Liver (tissue), 9 donors: ENCODE measurements around the gene ADCY2. TPM values are rescaled to one million over a fixed set of nuclear protein-coding genes. Genes with fewer than 3 reads are reported as not detected.

Experiments
- DNase-seq: peaks from one replicate; pipeline ENCODE4 v3.0.0-alpha.2; 2017; ENCODE audit warnings: low spot score
- H3K27ac ChIP-seq, 2 donors: one replicate each; pipeline ENCODE4 v1.7.0; 2013; ENCODE audit warnings: inconsistent platforms in 2 of 2, low read length in 2 of 2, control low read depth in 1 of 2, low read depth in 1 of 2, mild to moderate bottlenecking in 1 of 2
- H3K27me3 ChIP-seq, 4 donors: one replicate each; pipeline versions ENCODE4 v1.6.1 to v1.7.0; 2013; ENCODE audit warnings: low read length in 3 of 4, inconsistent platforms in 1 of 4, mild to moderate bottlenecking in 1 of 4, moderate library complexity in 1 of 4; ENCODE audit not compliant: control insufficient read depth in 4 of 4, insufficient read depth in 4 of 4
- H3K36me3 ChIP-seq, 4 donors: one replicate each; pipeline versions ENCODE4 v1.6.1 to v1.7.0; 2013; ENCODE audit warnings: low read length in 3 of 4, mild to moderate bottlenecking in 3 of 4, low read depth in 1 of 4, moderate library complexity in 1 of 4; ENCODE audit not compliant: control insufficient read depth in 4 of 4, insufficient read depth in 3 of 4
- H3K4me1 ChIP-seq, 4 donors: one replicate each; pipeline versions ENCODE4 v1.6.1 to v1.7.0; 2013; ENCODE audit warnings: low read length in 3 of 4, mild to moderate bottlenecking in 3 of 4, moderate library complexity in 1 of 4; ENCODE audit not compliant: control insufficient read depth in 4 of 4, insufficient read depth in 4 of 4
- H3K4me3 ChIP-seq, 3 donors: one replicate each; pipeline versions ENCODE4 v1.6.1 to v1.7.0; 2013; ENCODE audit warnings: low read length in 3 of 3, control low read depth in 1 of 3, low read depth in 1 of 3, mild to moderate bottlenecking in 1 of 3
- H3K9ac ChIP-seq, 2 donors: one replicate each; pipeline ENCODE4 v1.7.0; 2013; ENCODE audit warnings: low read length in 2 of 2, mild to moderate bottlenecking in 2 of 2, moderate library complexity in 2 of 2, control low read depth in 1 of 2, low read depth in 1 of 2
- H3K9me3 ChIP-seq, 4 donors: one replicate each; pipeline versions ENCODE4 v1.6.1 to v1.7.0; 2013; ENCODE audit warnings: low read length in 3 of 4; ENCODE audit not compliant: control insufficient read depth in 4 of 4
- CTCF ChIP-seq: fragments of 150-350 bp; IDR thresholded peaks from 2 replicates; pipeline ENCODE4 v1.5.1; 2017; ENCODE audit warnings: improper control_type of control experiment, low read depth, low read length; ENCODE audit not compliant: missing input control
- EGR1 ChIP-seq, 2 donors: IDR thresholded peaks; 2 replicates each; pipeline ENCODE4 v1.6.1; 2016 to 2018; ENCODE audit warnings: antibody characterized with exemption in 2 of 2, low read depth in 2 of 2
- FOXA1 ChIP-seq: IDR thresholded peaks from 2 replicates; pipeline ENCODE4 v1.6.1; 2016; ENCODE audit warnings: antibody characterized with exemption
- FOXA2 ChIP-seq: IDR thresholded peaks from 2 replicates; pipeline ENCODE4 v1.6.1; 2016; ENCODE audit warnings: antibody characterized with exemption
- GABPA ChIP-seq, 2 donors: IDR thresholded peaks in 1 of 2; conservative IDR thresholded peaks in 1 of 2; 2 replicates each; pipeline ENCODE4 v1.6.1; 2016; ENCODE audit warnings: antibody characterized with exemption in 2 of 2, mild to moderate bottlenecking in 1 of 2, moderate library complexity in 1 of 2
- HNF4G ChIP-seq: IDR thresholded peaks from 2 replicates; pipeline ENCODE4 v1.6.1; 2016; ENCODE audit warnings: antibody characterized with exemption
- JUND ChIP-seq, 2 donors: IDR thresholded peaks; 2 replicates each; pipeline ENCODE4 v1.6.1; 2016; ENCODE audit warnings: antibody characterized with exemption in 2 of 2
- RAD21 ChIP-seq, 2 donors: IDR thresholded peaks; 2 replicates each; pipeline ENCODE4 v1.6.1; 2016; ENCODE audit warnings: antibody characterized with exemption in 2 of 2, mild to moderate bottlenecking in 2 of 2
- RXRA ChIP-seq, 2 donors: IDR thresholded peaks; 2 replicates each; pipeline ENCODE4 v1.6.1; 2017 to 2018; ENCODE audit warnings: antibody characterized with exemption in 2 of 2, mild to moderate bottlenecking in 1 of 2
- SP1 ChIP-seq: IDR thresholded peaks from 2 replicates; pipeline ENCODE4 v1.6.1; 2018; ENCODE audit warnings: antibody characterized with exemption, mild to moderate bottlenecking
- TAF1 ChIP-seq: conservative IDR thresholded peaks from 2 replicates; pipeline ENCODE4 v1.6.1; 2016; ENCODE audit warnings: antibody characterized with exemption, mild to moderate bottlenecking
- YY1 ChIP-seq: IDR thresholded peaks from 2 replicates; pipeline ENCODE4 v1.6.1; 2016; ENCODE audit warnings: antibody characterized with exemption, mild to moderate bottlenecking
- ZBTB33 ChIP-seq: IDR thresholded peaks from 2 replicates; pipeline ENCODE4 v1.6.1; 2016; ENCODE audit warnings: antibody characterized with exemption
- WGBS: extraction: QIAGEN DNeasy Blood & Tissue Kit; methylation state at CpG from one replicate; pipeline ENCODE4 v1.1.7; 2013; 5-methylcytosine and 5-hydroxymethylcytosine counted together
- polyA plus RNA-seq, 2 donors: library from polyadenylated mRNA; stranded (reverse) in 1 of 2; unstranded in 1 of 2; fragments of 200-250 nt in 1 of 2; fragments of >200 nt in 1 of 2; fragmentation: Nextera tagmentation in 1 of 2; extraction: Ambion mirVana in 1 of 2; gene quantifications; one replicate each; pipeline versions ENCODE4 v1.2.1 to v1.2.3, GENCODE V29; 2013 to 2015
- total RNA-seq, 2 donors: library from RNA; depleted of rRNA; stranded (reverse); fragments of >200 nt; gene quantifications; one replicate each; pipeline ENCODE4 v1.2.3, GENCODE V29; 2014
- TF ChIP-seq, protein P1 (sequence below): IDR thresholded peaks from 2 replicates; pipeline ENCODE4 v1.6.1; 2016; ENCODE audit warnings: antibody characterized with exemption
- TF ChIP-seq, protein P2 (sequence below): IDR thresholded peaks from 2 replicates; pipeline ENCODE4 v1.6.1; 2016; ENCODE audit warnings: antibody characterized with exemption
- donor health status: healthy.
- donor health status: healthy.
- donor health status: healthy.
- donor health status: healthy.
- donor health status: healthy.

The ADCY2 gene
- total and polyA plus RNA-seq, 4 donors = not detected

DNA sequence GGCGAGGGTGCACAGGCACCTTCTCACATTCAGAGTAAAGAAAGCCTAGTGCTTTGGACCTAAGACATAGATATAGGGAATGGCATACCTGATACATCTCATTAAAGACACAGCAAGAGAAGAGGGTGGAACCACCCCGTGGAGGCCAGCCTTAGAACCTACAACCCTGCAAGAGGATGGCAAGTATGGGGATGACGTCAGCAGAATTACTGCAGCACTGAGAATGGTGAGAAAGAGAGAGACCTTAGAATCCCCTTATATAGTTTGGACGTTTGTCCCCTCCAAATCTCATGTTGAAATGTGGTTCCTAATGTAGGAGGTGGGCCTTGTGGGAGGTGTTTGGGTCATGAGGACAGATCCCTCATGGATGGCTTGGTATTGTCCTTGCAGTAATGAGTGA lies 28.2 kb upstream of the ADCY2 start:
- Histone ChIP-seq H3K36me3 (no peaks in the 10 kb centered on the region), H3K27ac (no peak overlapping the region), H3K4me1 (no peaks in the 10 kb centered on the region), H3K9ac (no peak overlapping the region), H3K4me3 (no peak overlapping the region), H3K27me3 (peaks cover 0 to 3% (median 0%) of the 10 kb centered on the region in 4 donors), H3K9me3 (no peaks in the 10 kb centered on the region)
- DNase-seq = no peak
- no peak for TF ChIP-seq JUND (IDR thresholded peaks at IDR 0.05)
- TF ChIP-seq CTCF = no peak
- TF ChIP-seq RXRA (IDR thresholded peaks at IDR 0.05) = no peak
- no peak for TF ChIP-seq FOXA2
- TF ChIP-seq, protein P1, sequence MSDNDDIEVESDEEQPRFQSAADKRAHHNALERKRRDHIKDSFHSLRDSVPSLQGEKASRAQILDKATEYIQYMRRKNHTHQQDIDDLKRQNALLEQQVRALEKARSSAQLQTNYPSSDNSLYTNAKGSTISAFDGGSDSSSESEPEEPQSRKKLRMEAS = no peak
- TF ChIP-seq RAD21 (IDR thresholded peaks at IDR 0.05) = no peak
- no peak for TF ChIP-seq YY1
- no peak for TF ChIP-seq EGR1 (IDR thresholded peaks at IDR 0.05; ENCODE audit: low read depth in 2 of 2)
- TF ChIP-seq TAF1 = no peak
- TF ChIP-seq, protein P2, sequence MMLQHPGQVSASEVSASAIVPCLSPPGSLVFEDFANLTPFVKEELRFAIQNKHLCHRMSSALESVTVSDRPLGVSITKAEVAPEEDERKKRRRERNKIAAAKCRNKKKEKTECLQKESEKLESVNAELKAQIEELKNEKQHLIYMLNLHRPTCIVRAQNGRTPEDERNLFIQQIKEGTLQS = no peak
- TF ChIP-seq GABPA (IDR thresholded peaks at IDR 0.05 in 1 of 2, conservative IDR thresholded peaks at IDR 0.05 in 1 of 2) = no peak
- WGBS = 51% methylated on average over 4 of the region's 4 CpGs

DNA sequence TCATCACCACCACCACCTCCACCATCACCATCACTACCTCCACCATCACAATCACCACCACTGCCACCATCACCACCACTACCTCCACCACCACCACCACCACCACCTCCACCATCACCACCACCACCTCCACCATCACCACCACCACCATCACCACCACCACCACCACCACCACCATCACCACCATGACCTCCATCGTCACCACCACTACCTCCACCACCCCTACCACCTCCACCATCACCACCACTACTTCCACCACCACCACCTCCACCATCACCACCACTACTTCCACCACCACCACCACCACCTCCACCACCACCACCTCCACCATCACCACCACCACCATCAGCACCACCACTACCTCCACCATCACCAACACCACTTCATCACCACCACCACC lies 23.5 kb upstream of the ADCY2 start:
- Histone ChIP-seq H3K4me1 (no peaks in the 10 kb centered on the region), H3K4me3 (no peak overlapping the region), H3K27me3 (peaks cover 0 to 2% (median 0%) of the 10 kb centered on the region in 4 donors), H3K36me3 (no peaks in the 10 kb centered on the region), H3K27ac (no peak overlapping the region), H3K9ac (no peak overlapping the region), H3K9me3 (no peaks in the 10 kb centered on the region)
- no peak for DNase-seq
- TF ChIP-seq TAF1 = no peak
- TF ChIP-seq ZBTB33 = no peak
- TF ChIP-seq YY1 = no peak
- TF ChIP-seq EGR1 (IDR thresholded peaks at IDR 0.05; ENCODE audit: low read depth in 2 of 2) = no peak
- no peak for TF ChIP-seq HNF4G
- TF ChIP-seq, protein P2 = no peak
- no peak for TF ChIP-seq JUND (IDR thresholded peaks at IDR 0.05)
- no peak for TF ChIP-seq FOXA2
- no peak for TF ChIP-seq SP1
- TF ChIP-seq FOXA1 = no peak
- 100% methylated on average over 1 of the region's 1 CpG for WGBS
